ENCODE measurements around the gene CNTN4. TPM values are rescaled to one million over a fixed set of nuclear protein-coding genes. Genes with fewer than 3 reads are reported as not detected.

Gene CNTN4
- total RNA-seq, 1 donor from 2014 or later, result not detected

GRCh38 chr3:2218375-2218774 is 119.7 kb downstream of the CNTN4 start:
- Histone ChIP-seq H2AFZ (ENCODE audit: low read depth, low read length) (no peak overlapping the region), H3K36me3 (ENCODE audit: insufficient read depth, low read length) (no peaks in the 10 kb centered on the region), H4K20me1 (ENCODE audit: insufficient read depth, low read length) (no peaks in the 10 kb centered on the region), H3K79me2 (ENCODE audit: insufficient read depth, low read length) (no peaks in the 10 kb centered on the region), H3K9me3 (ENCODE audit: insufficient read depth, low read depth, low read length) (no peaks in the 10 kb centered on the region), H3K27me3 (ENCODE audit: insufficient read depth, low read length) (no peaks in the 10 kb centered on the region), H3K4me1 (ENCODE audit: insufficient read depth, low read length) (no peaks in the 10 kb centered on the region), H3K27ac (ENCODE audit: low read depth, low read length) (no peak overlapping the region), H3K4me2 (ENCODE audit: low read length) (no peak overlapping the region), H3K4me3 (ENCODE audit: insufficient read depth, low read depth, low read length) (no peak overlapping the region), H3K9ac (ENCODE audit: low read length) (no peak overlapping the region)
- H3K27ac Mint-ChIP-seq (ENCODE audit: unreplicated experiment), result no peak overlapping the region
- no peaks in the 10 kb centered on the region for H3K4me1 Mint-ChIP-seq (ENCODE audit: low read depth, unreplicated experiment)
- TF ChIP-seq EZH2 (IDR thresholded peaks at IDR 0.05; ENCODE audit: insufficient read depth, low read length), result no peak
- TF ChIP-seq CTCF (IDR thresholded peaks at IDR 0.05; ENCODE audit: insufficient read depth, low read depth, low read length), result no peak
- peaks cover 5% of the 10 kb centered on the region for H3K9me3 Mint-ChIP-seq (ENCODE audit: unreplicated experiment)
- DNase-seq (ENCODE audit: low read depth) (no peak), FAIRE-seq (no peak)
- H3K36me3 Mint-ChIP-seq (ENCODE audit: low read depth, unreplicated experiment), result no peaks in the 10 kb centered on the region
- no peak overlapping the region for H3K4me3 Mint-ChIP-seq (ENCODE audit: unreplicated experiment)
- H3K27me3 Mint-ChIP-seq (ENCODE audit: low read depth, unreplicated experiment), result no peaks in the 10 kb centered on the region

- Mint-ChIP-seq H3K36me3 (ENCODE audit: low read depth, unreplicated experiment) (no peaks in the 10 kb centered on the region), H3K27ac (ENCODE audit: unreplicated experiment) (no peak overlapping the region), H3K27me3 (ENCODE audit: low read depth, unreplicated experiment) (no peaks in the 10 kb centered on the region), H3K9me3 (ENCODE audit: unreplicated experiment) (peaks cover 5% of the 10 kb centered on the region), H3K4me3 (ENCODE audit: unreplicated experiment) (no peak overlapping the region), H3K4me1 (ENCODE audit: low read depth, unreplicated experiment) (no peaks in the 10 kb centered on the region)
- DNase-seq (ENCODE audit: low read depth) (no peak), FAIRE-seq (no peak)
- Histone ChIP-seq H3K4me2 (ENCODE audit: low read length) (no peak overlapping the region), H3K36me3 (ENCODE audit: insufficient read depth, low read length) (no peaks in the 10 kb centered on the region), H3K9ac (ENCODE audit: low read length) (no peak overlapping the region), H3K4me3 (ENCODE audit: insufficient read depth, low read depth, low read length) (no peak overlapping the region), H3K27ac (ENCODE audit: low read depth, low read length) (no peak overlapping the region), H3K79me2 (ENCODE audit: insufficient read depth, low read length) (no peaks in the 10 kb centered on the region), H3K27me3 (ENCODE audit: insufficient read depth, low read length) (no peaks in the 10 kb centered on the region), H2AFZ (ENCODE audit: low read depth, low read length) (no peak overlapping the region), H3K4me1 (ENCODE audit: insufficient read depth, low read length) (no peaks in the 10 kb centered on the region), H3K9me3 (ENCODE audit: insufficient read depth, low read depth, low read length) (no peaks in the 10 kb centered on the region), H4K20me1 (ENCODE audit: insufficient read depth, low read length) (no peaks in the 10 kb centered on the region)
- no peak for TF ChIP-seq CTCF (IDR thresholded peaks at IDR 0.05; ENCODE audit: insufficient read depth, low read depth, low read length)
- no peak for TF ChIP-seq EZH2 (IDR thresholded peaks at IDR 0.05; ENCODE audit: insufficient read depth, low read length)
Observed at GRCh38 chr3:2218816-2219215, 120.2 kb downstream of the CNTN4 start.

GRCh38 chr3:2236203-2236602 is 137.5 kb downstream of the CNTN4 start:
- H3K27ac Mint-ChIP-seq (ENCODE audit: unreplicated experiment), result no peak overlapping the region
- H2AFZ ChIP-seq (ENCODE audit: low read depth, low read length), result no peak overlapping the region
- no peaks in the 10 kb centered on the region for H4K20me1 ChIP-seq (ENCODE audit: insufficient read depth, low read length)
- no peak overlapping the region for H3K4me3 Mint-ChIP-seq (ENCODE audit: unreplicated experiment)
- FAIRE-seq (no peak), DNase-seq (ENCODE audit: low read depth) (no peak)
- H3K9ac ChIP-seq (ENCODE audit: low read length), result no peak overlapping the region
- H3K9me3 ChIP-seq (ENCODE audit: insufficient read depth, low read depth, low read length), result peaks cover 1% of the 10 kb centered on the region
- no peak overlapping the region for H3K27ac ChIP-seq (ENCODE audit: low read depth, low read length)
- H3K79me2 ChIP-seq (ENCODE audit: insufficient read depth, low read length), result no peaks in the 10 kb centered on the region
- H3K4me1 ChIP-seq (ENCODE audit: insufficient read depth, low read length), result no peaks in the 10 kb centered on the region
- H3K27me3 Mint-ChIP-seq (ENCODE audit: low read depth, unreplicated experiment), result no peaks in the 10 kb centered on the region
- no peaks in the 10 kb centered on the region for H3K4me1 Mint-ChIP-seq (ENCODE audit: low read depth, unreplicated experiment)
- H3K9me3 Mint-ChIP-seq (ENCODE audit: unreplicated experiment), result no peaks in the 10 kb centered on the region
- no peaks in the 10 kb centered on the region for H3K36me3 ChIP-seq (ENCODE audit: insufficient read depth, low read length)
- no peaks in the 10 kb centered on the region for H3K36me3 Mint-ChIP-seq (ENCODE audit: low read depth, unreplicated experiment)
- no peak overlapping the region for H3K4me3 ChIP-seq (ENCODE audit: insufficient read depth, low read depth, low read length)
- no peak overlapping the region for H3K4me2 ChIP-seq (ENCODE audit: low read length)
- H3K27me3 ChIP-seq (ENCODE audit: insufficient read depth, low read length), result no peaks in the 10 kb centered on the region
- TF ChIP-seq EZH2 (IDR thresholded peaks at IDR 0.05; ENCODE audit: insufficient read depth, low read length), result no peak
- no peak for TF ChIP-seq CTCF (IDR thresholded peaks at IDR 0.05; ENCODE audit: insufficient read depth, low read depth, low read length)
